NT2/D1 (cell line): ENCODE data around the gene MAD1L1.

Experiments used
- SUZ12 ChIP-seq: IDR thresholded peaks from 2 replicates; pipeline ENCODE4 v1.6.1; 2011; ENCODE audit not compliant: insufficient read length, insufficient read depth; ENCODE audit errors: extremely low read depth
- YY1 ChIP-seq: IDR thresholded peaks from 2 replicates; pipeline ENCODE4 v1.6.1; 2011; ENCODE audit not compliant: insufficient read length, insufficient read depth

DNA sequence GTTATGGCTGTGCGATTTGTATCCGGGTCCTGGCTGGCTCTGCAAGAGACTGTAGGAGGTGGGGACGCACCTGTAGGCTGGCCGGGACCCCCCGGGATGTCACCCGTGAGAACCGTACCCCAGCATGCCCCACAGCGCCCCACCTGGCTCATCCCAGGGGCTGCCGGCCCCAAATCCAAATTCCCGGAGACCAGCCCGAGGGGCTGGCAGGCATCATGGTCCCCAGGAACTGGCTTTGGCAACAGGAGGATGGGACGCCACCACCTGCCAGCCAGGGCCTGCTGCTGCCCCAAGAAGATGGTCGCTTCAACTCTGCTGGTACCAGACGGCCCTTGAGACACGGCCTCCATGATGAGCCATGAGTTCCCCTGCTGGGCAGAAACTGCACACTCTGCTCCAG, 323.3 kb downstream of the MAD1L1 start:
- TF ChIP-seq YY1 (no peak), SUZ12 (no peak)
